ENCODE results near the gene TRIM14.

TRIM14 gene

DNA sequence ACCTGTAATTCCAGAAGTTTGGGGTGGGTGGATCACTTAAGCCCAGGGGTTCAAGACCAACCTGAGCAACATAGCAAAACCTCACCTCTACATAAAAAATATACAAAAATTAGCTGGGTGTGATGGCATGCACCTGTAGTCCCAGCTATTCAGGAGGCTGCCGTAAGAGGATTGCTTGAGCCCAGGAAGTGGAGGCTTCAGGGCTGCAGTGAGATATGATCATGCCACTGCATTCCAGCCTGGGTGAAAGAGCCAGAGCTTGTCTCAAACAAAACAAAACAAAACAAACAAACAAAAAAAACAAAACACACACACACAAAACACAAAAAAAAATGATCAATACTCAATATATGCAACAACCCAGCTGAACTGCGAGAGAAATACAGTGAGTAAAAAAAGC lies 29.5 kb upstream of the TRIM14 start:
- peaks cover 2% of the 10 kb centered on the region for H3K36me3 Mint-ChIP-seq

DNA sequence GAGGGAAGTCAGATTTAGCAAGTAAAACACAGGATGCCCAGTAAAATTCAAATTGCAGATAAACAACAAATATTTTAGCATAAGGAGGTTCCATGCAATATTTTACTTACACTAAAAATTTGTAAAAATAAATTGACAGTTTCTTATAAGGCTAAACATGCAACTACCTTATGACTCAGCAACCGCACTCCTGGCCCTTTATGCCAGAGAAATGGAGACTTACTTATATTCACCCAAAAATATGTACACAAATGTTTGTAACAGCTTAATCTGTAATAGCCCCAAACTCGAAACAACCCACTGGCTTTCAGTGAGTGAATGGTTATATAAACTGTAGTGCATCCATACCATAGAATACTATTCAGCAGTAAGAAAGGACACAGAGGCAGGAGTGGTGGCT lies 28.6 kb upstream of the TRIM14 start:
- peaks cover 2% of the 10 kb centered on the region for H3K36me3 Mint-ChIP-seq
- no peaks in the 10 kb centered on the region for H3K4me1 Mint-ChIP-seq (ENCODE audit: low read depth)
- H3K9me3 Mint-ChIP-seq (ENCODE audit: low read depth): no peaks in the 10 kb centered on the region
- H3K27me3 Mint-ChIP-seq: no peaks in the 10 kb centered on the region
- no peak overlapping the region for H3K4me3 Mint-ChIP-seq
- no peak overlapping the region for H3K27ac Mint-ChIP-seq

More for the DNA sequence above, 29.5 kb upstream of the TRIM14 start:
- Mint-ChIP-seq H3K27ac (no peak overlapping the region), H3K4me3 (no peak overlapping the region), H3K27me3 (no peaks in the 10 kb centered on the region), H3K4me1 (ENCODE audit: low read depth) (no peaks in the 10 kb centered on the region), H3K9me3 (ENCODE audit: low read depth) (no peaks in the 10 kb centered on the region)

DNA sequence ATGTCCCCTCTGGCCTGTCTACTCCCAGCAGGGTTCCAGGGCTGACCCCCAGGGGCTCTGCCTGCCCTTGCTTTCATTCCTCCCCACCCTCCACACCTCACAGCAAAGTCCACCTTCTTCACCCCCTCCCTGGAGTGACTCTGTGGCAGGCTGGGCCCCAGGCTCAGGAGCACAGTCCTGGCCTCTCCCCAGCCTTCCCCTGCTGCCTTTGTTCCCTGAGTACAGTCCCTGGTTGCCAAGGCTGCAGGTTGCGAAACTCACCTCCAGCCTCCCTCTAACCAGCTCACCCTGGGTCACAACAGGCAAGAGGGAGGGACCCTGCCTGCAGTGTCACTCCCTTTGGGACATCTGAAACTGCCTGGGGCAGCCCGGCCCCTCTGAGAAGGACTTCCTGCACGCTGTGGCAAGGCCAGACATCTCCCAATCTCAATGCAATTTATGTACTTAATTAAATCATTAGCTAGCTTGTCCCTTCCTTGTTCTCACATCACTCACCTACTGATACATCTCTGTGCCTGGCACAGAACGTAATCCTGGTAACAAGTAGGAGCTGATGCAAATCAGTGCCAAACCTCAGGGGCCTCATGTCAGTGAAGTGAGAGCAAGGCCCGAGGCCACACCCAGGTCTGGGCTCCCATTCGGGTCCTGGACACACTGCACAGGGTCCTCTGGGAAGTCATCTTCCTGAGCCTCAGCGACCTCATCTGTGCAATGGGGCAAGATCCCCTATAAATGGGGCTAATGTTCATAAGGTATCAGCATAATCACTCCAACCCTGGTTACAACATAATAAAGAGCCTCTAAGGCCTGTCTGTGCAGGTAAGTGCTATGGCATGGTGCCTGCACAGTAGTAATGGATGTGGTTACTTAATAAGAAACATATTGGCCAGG lies 27.3 kb upstream of the TRIM14 start:
- Mint-ChIP-seq H3K27me3 (no peaks in the 10 kb centered on the region), H3K9me3 (ENCODE audit: low read depth) (no peaks in the 10 kb centered on the region), H3K4me3 (no peak overlapping the region), H3K36me3 (peaks cover 2% of the 10 kb centered on the region), H3K27ac (no peak overlapping the region), H3K4me1 (ENCODE audit: low read depth) (no peaks in the 10 kb centered on the region)

DNA sequence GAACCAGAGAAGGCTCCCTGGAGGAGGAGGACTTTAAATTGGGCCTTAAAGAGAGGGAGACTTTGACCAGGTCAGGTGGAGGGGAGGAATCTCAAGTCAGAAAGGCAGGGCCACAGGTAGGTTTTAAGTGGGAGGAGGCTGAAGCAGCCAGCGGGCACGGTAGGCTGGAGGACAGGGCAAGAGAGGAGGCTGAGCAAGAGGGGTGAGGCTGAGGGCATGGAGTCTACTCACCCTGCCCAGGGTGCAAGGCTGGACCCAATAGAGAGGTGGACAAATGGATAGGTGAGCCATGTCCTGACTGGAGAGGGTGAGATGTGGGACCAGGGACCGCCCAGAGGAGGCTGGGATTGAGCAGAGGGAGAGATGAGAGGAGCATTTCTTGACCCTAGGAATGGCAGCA lies 25.6 kb upstream of the TRIM14 start:
- no peak overlapping the region for H3K27ac Mint-ChIP-seq
- no peaks in the 10 kb centered on the region for H3K27me3 Mint-ChIP-seq
- no peak overlapping the region for H3K4me3 Mint-ChIP-seq
- peaks cover 2% of the 10 kb centered on the region for H3K36me3 Mint-ChIP-seq
- no peaks in the 10 kb centered on the region for H3K9me3 Mint-ChIP-seq (ENCODE audit: low read depth)
- no peaks in the 10 kb centered on the region for H3K4me1 Mint-ChIP-seq (ENCODE audit: low read depth)

DNA sequence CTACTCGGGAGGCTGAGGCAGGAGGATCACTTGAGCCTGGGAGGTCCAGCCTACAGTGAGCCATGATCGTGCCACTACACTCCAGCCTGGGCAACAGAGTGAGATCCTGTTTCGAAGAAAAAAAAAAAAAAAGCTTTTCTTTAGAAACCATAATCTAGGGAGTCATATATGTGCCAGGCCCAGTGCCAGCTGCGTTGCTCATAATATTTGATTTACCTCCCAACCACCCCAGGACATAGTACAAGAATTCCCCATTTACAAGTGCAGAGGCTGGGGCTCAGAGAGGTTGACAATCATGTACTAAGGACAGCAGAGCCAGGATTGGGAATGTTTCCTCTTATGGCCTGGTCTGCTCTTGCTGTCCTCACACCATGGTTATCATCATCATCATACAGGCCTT lies 25.1 kb upstream of the TRIM14 start:
- Mint-ChIP-seq H3K4me1 (ENCODE audit: low read depth) (no peaks in the 10 kb centered on the region), H3K4me3 (no peak overlapping the region), H3K9me3 (ENCODE audit: low read depth) (no peaks in the 10 kb centered on the region), H3K27ac (no peak overlapping the region), H3K27me3 (no peaks in the 10 kb centered on the region), H3K36me3 (peaks cover 2% of the 10 kb centered on the region)

DNA sequence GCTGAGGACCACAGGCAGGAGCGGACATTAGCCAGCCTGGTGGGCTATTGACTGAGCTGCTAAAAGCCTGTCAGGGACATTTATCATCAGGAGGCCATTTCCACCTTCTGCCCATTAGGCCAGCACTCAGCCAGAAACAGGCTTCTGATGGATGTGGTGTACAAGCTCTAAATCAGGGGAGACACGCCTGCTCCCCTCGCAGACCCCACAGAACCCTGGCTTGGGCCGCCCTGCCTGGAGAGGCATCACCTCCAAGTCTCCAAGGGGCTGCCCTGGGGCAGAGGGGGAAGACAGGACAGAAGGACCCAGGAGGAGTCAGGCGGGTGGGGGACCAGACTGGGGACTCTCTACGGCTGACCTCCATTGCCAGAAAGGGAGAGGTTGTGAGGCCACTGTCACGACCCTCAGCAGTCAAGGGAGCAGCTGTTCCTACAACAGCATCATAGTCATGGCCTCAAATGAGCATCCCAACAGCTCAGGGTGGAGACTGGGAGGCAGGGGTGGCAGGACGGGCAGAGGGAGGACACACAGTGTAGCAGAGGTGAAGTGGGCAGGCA lies 24.0 kb upstream of the TRIM14 start:
- Mint-ChIP-seq H3K36me3 (peaks cover 2% of the 10 kb centered on the region), H3K27ac (no peak overlapping the region), H3K4me3 (no peak overlapping the region), H3K9me3 (ENCODE audit: low read depth) (no peaks in the 10 kb centered on the region), H3K4me1 (ENCODE audit: low read depth) (no peaks in the 10 kb centered on the region), H3K27me3 (no peaks in the 10 kb centered on the region)

DNA sequence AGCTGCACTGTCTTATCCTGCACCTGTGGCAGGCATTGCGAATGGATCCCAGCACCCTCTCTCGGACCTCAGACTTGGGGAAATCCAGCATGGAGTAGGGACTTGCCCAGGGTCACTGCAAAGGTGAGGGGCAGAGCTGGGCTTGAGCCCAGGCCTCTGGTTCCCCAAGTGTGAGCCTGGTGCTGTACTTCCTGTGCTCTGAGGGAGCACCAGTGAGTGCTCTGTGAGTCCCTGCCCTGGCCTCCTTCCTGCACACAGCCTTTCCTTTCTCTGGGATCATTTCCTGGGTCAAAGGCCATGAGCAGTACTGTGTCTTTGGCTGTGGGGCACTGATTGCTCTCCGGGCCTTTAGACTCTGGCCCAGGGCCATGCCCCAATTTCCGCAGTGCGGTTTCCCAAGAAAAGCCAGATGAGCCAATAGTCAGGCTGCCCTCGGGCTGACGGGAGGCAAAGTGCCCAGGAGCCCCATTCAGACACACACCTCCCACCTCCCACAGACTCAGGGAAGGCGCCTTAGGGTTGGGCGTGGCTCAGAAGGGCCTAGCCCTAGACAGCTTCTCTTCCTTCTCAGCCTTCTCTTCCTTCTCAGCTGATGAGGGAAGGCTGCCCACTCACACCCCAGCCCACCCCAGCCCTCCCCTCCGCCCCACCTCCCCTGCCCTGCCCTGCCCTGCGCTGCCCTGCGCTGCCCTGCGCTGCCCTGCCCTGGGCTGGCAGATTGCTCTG lies 23.3 kb upstream of the TRIM14 start:
- Mint-ChIP-seq H3K27me3 (no peaks in the 10 kb centered on the region), H3K27ac (no peak overlapping the region), H3K9me3 (ENCODE audit: low read depth) (no peaks in the 10 kb centered on the region), H3K4me1 (ENCODE audit: low read depth) (no peaks in the 10 kb centered on the region), H3K36me3 (peaks cover 2% of the 10 kb centered on the region), H3K4me3 (no peak overlapping the region)

DNA sequence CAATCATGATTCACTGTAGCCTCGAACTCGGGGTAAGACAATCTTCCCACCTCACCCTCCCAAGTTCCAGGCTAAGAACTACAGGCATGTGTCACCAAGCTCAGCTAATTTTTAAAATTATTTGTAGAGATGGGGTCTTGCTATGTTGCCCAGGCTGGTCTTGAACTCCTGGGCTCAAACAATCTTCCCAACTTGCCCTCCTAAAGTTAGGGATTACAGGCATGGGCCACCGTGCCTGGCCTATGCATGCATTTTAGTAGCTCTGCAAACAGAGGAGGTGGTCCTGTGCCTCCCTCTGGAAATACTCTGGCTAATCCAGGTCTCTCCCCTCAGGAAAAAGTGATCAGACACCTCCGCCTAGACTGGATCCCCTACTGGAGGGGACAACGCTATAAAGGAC lies 21.5 kb upstream of the TRIM14 start:
- no peaks in the 10 kb centered on the region for H3K9me3 Mint-ChIP-seq (ENCODE audit: low read depth)
- H3K27ac Mint-ChIP-seq: no peak overlapping the region
- no peaks in the 10 kb centered on the region for H3K4me1 Mint-ChIP-seq (ENCODE audit: low read depth)
- peaks cover 2% of the 10 kb centered on the region for H3K36me3 Mint-ChIP-seq
- H3K4me3 Mint-ChIP-seq: no peak overlapping the region
- no peaks in the 10 kb centered on the region for H3K27me3 Mint-ChIP-seq

DNA sequence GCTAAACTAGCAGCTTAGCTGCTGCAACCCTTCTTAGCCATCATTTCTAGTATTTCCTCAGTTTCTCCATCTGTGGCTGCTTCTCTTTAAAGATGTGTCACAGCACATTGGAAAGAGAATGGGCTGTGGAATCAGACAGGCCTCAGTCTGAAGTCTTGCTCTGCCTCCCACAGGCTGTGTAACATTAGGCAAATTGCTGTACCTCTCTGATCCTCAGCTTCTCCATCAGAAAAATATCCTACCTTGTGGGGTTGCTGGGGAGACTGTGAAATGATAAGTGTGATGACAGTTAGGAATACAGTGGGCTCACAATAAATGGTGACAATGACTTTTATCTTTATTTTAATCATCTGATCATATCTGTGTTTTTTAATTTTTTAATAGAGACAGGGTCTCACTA lies 17.5 kb upstream of the TRIM14 start:
- Mint-ChIP-seq H3K36me3 (peaks cover 2% of the 10 kb centered on the region), H3K9me3 (ENCODE audit: low read depth) (no peaks in the 10 kb centered on the region), H3K27ac (no peak overlapping the region), H3K4me1 (ENCODE audit: low read depth) (no peaks in the 10 kb centered on the region), H3K4me3 (no peak overlapping the region), H3K27me3 (no peaks in the 10 kb centered on the region)

DNA sequence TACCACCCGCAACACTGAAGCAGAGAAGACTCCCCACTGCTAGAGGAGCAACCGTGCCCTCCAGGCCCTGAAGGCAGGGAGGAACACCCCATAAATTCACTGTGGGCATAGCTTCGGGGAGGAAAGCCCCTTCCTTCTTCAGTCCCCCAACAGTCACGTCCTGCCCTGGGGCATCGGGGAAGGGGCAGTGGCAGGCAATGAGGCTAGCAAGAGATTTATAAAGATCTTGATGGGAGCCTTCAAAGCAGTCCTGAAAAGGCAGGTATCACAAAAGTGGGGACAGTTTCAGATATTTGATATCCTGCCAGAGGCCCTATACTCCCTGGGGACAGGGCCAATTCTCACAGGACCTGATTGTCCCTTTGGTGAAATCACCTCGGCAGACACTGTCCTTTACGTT lies 16.9 kb upstream of the TRIM14 start:
- no peak overlapping the region for H3K27ac Mint-ChIP-seq
- no peak overlapping the region for H3K4me3 Mint-ChIP-seq
- peaks cover 2% of the 10 kb centered on the region for H3K36me3 Mint-ChIP-seq
- H3K27me3 Mint-ChIP-seq: no peaks in the 10 kb centered on the region
- H3K9me3 Mint-ChIP-seq (ENCODE audit: low read depth): no peaks in the 10 kb centered on the region
- no peaks in the 10 kb centered on the region for H3K4me1 Mint-ChIP-seq (ENCODE audit: low read depth)

DNA sequence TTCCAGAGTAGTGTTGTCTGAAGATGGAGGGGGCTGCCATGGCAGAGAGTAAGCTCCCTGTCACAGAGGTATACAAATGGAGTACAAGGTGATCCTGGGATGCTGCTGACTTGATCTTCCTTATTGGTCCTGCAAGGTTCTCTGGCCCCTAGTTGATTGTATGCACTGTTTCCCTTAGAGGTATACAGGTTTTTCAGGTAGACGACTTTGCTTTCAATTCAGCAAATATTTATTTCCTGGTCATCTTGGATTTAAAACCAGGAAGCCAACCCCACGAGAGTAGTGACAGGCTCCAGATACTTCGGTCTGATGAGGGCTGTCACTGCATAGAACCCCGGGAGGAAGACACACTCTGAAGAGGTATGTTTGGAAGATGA lies 16.5 kb upstream of the TRIM14 start:
- Mint-ChIP-seq H3K27me3 (no peaks in the 10 kb centered on the region), H3K36me3 (peaks cover 2% of the 10 kb centered on the region), H3K4me1 (ENCODE audit: low read depth) (no peaks in the 10 kb centered on the region), H3K9me3 (ENCODE audit: low read depth) (no peaks in the 10 kb centered on the region), H3K27ac (no peak overlapping the region), H3K4me3 (no peak overlapping the region)

DNA sequence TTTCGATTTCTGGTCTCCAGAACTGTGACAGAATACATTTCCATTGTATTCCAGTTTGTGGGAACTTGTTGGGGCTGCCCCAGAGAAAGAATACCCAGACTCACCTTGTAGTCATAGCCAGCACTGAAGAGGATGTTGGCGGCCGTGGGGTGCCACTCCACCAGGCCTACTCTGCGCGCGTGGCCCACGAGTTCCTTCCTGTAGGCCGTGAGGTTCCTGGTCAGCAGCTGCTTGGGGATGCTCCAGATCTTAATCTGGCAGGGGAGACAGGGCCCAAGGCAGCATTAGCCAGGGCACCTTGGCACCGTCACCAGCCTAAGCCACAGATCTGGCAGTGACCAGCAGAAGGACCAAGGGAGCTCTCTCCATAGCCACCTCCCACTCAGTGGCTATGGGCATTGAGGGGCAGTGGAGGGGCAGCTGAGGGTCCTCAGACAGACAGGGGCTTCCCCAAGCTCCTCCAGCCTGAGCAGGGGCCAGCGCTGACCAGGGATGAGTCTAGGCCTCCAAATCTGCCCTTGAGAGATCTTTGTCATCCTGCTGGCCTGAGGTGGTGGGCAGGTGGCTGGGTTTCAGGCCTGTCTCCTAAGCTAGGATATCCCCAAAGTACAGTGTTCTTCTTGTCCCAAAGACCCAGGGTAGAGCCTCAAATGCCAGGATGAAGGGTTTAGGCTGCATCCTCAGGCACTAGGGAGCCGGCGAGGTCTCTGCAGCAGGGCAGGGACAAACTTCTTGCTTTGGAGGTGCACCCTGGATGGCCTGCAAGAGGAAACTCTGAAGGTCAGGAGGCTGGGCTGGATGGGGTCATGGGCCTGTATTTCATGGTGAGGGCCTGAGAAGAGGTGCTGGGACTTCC lies 15.9 kb upstream of the TRIM14 start:
- no peak overlapping the region for H3K27ac Mint-ChIP-seq
- H3K9me3 Mint-ChIP-seq (ENCODE audit: low read depth): no peaks in the 10 kb centered on the region
- H3K27me3 Mint-ChIP-seq: no peaks in the 10 kb centered on the region
- H3K4me3 Mint-ChIP-seq: no peak overlapping the region
- H3K4me1 Mint-ChIP-seq (ENCODE audit: low read depth): no peaks in the 10 kb centered on the region
- peaks cover 2% of the 10 kb centered on the region for H3K36me3 Mint-ChIP-seq

DNA sequence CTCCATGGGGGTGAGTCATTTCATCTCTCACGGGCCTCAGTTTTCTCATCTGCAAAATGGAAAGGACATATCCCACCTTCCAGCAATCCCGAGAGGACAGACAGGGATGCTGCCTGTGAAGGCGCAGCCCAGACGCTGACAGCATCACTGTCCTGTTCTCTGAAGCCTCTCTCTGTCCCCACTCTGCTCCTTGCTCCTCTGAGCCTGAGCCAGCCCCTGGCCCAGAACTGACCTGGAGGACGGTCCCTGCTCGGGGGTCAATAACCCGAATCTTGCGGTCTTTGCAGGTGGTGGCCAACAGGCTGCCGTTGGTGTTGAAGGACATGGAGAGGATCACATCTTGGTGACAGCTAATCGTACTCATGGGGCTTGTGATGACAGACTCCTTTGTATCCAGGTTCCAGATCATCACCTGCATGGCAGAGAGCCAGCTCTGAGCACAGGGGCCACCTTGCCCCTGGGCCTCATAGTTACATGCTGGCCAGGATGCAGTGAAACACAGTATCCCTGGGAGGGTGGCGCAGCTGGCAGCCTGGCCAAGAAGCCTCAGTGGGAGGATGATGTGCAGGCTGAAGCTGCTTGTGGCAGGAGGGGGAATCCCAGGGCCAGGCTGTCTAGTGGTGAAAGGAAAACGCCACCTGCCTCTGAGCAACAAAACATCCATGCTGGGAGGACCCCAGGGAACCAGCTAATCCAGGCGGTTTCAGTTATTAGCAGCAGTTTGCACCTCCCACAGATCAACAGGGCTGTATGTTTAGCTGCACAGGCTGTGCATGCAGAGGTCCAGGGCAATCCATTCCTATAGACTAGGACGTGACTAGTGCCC lies 14.0 kb upstream of the TRIM14 start:
- H3K27me3 Mint-ChIP-seq: no peaks in the 10 kb centered on the region
- H3K9me3 Mint-ChIP-seq (ENCODE audit: low read depth): no peaks in the 10 kb centered on the region
- no peak overlapping the region for H3K4me3 Mint-ChIP-seq
- H3K36me3 Mint-ChIP-seq: peaks cover 2% of the 10 kb centered on the region
- no peaks in the 10 kb centered on the region for H3K4me1 Mint-ChIP-seq (ENCODE audit: low read depth)
- H3K27ac Mint-ChIP-seq: no peak overlapping the region

DNA sequence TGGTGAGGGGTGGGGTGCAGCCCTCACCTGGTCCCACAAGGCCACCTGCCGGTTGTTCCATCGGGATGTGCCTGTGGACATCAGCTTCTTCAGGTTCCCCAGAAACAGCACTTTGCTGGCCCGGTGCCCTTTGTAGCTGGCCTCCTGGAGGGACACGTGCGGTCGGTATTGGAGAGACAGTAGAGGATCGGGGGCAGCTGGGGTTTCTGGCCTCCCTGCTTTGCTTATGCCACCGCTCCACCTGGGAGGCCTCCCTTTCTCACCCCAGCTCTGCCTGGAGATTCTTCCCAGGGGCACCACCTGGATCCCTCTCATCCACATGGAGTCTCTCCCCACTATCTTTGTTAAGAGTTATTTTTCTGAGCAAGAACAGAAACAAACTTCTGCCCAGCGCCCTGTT lies 13.1 kb upstream of the TRIM14 start:
- no peaks in the 10 kb centered on the region for H3K9me3 Mint-ChIP-seq (ENCODE audit: low read depth)
- H3K27ac Mint-ChIP-seq: no peak overlapping the region
- H3K36me3 Mint-ChIP-seq: peaks cover 2% of the 10 kb centered on the region
- no peaks in the 10 kb centered on the region for H3K4me1 Mint-ChIP-seq (ENCODE audit: low read depth)
- H3K4me3 Mint-ChIP-seq: no peak overlapping the region
- H3K27me3 Mint-ChIP-seq: no peaks in the 10 kb centered on the region

Data from activated naive CD8-positive, alpha-beta T cell (primary cell).